GM12801 (cell line): ENCODE measurements around the gene CEP152.

Experiments used
- CTCF ChIP-seq: IDR thresholded peaks from one replicate; pipeline ENCODE4 v1.5.1; 2011; ENCODE audit warnings: control low read depth; ENCODE audit not compliant: insufficient read length; ENCODE audit errors: extremely low read depth

Gene CEP152

GRCh38 chr15:48795901-48796300, 15.0 kb downstream of the CEP152 start:
- TF ChIP-seq CTCF = no peak

- TF ChIP-seq CTCF = no peak
These were observed 16.2 kb downstream of the CEP152 start for GRCh38 chr15:48794697-48795134.

GRCh38 chr15:48792408-48792807, 18.5 kb downstream of the CEP152 start:
- TF ChIP-seq CTCF = no peak

GRCh38 chr15:48785712-48786111, 25.2 kb downstream of the CEP152 start:
- TF ChIP-seq CTCF = no peak

- TF ChIP-seq CTCF = no peak
These were observed 25.7 kb downstream of the CEP152 start for GRCh38 chr15:48785195-48785594.

- no peak for TF ChIP-seq CTCF
These were observed 26.1 kb downstream of the CEP152 start for GRCh38 chr15:48784756-48785155.

- no peak for TF ChIP-seq CTCF
These were observed 28.0 kb downstream of the CEP152 start for GRCh38 chr15:48782911-48783310.

GRCh38 chr15:48781481-48782081, 29.3 kb downstream of the CEP152 start:
- TF ChIP-seq CTCF = no peak
